H9 (cell line): ENCODE results near the gene PAQR7. TPM values are rescaled to one million over a fixed set of nuclear protein-coding genes. Genes with fewer than 3 reads are reported as not detected.

Experiments used
- DNase-seq: peaks from one replicate; pipeline ENCODE4 v3.0.0-alpha.2; 2017
- H2AFZ ChIP-seq: one replicate; pipeline ENCODE4 v1.6.1; 2013; ENCODE audit warnings: mild to moderate bottlenecking, low read length, control low read depth, moderate library complexity
- H2AK5ac ChIP-seq: 2 replicates; pipeline ENCODE4 v1.6.1; 2013; ENCODE audit warnings: low read length, control low read depth, mixed read lengths; ENCODE audit not compliant: insufficient read length
- H2BK120ac ChIP-seq: one replicate; pipeline ENCODE4 v1.6.1; 2013; ENCODE audit warnings: low read depth, mild to moderate bottlenecking, low read length, control low read depth, inconsistent platforms; ENCODE audit not compliant: poor library complexity, severe bottlenecking
- H2BK12ac ChIP-seq: 2 replicates; pipeline ENCODE4 v1.6.1; 2013; ENCODE audit warnings: low read length, control low read depth, mixed read lengths, low read depth; ENCODE audit not compliant: insufficient read length
- H2BK15ac ChIP-seq: 2 replicates; pipeline ENCODE4 v1.6.1; 2013; ENCODE audit warnings: low read depth, low read length, control low read depth
- H2BK20ac ChIP-seq: one replicate; pipeline ENCODE4 v1.6.1; 2013; ENCODE audit warnings: low read depth, mild to moderate bottlenecking, low read length, control low read depth, inconsistent platforms; ENCODE audit not compliant: poor library complexity, severe bottlenecking
- H2BK5ac ChIP-seq: 2 replicates; pipeline ENCODE4 v1.6.1; 2013; ENCODE audit warnings: low read length, control low read depth, mixed read lengths; ENCODE audit not compliant: insufficient read length
- H3K14ac ChIP-seq: 2 replicates; pipeline ENCODE4 v1.6.1; 2013; ENCODE audit warnings: low read length, control low read depth; ENCODE audit not compliant: insufficient read depth
- H3K18ac ChIP-seq: 2 replicates; pipeline ENCODE4 v1.6.1; 2013; ENCODE audit warnings: low read depth, mild to moderate bottlenecking, mixed read lengths, low read length, control low read depth; ENCODE audit not compliant: insufficient read length
- H3K23ac ChIP-seq: 2 replicates; pipeline ENCODE4 v1.6.1; 2013; ENCODE audit warnings: low read length, control low read depth, mixed read lengths, low read depth; ENCODE audit not compliant: insufficient read length
- H3K23me2 ChIP-seq: 2 replicates; pipeline ENCODE4 v1.6.1; 2013; ENCODE audit warnings: low read depth, mild to moderate bottlenecking, mixed read lengths, low read length, control low read depth; ENCODE audit not compliant: insufficient read length, poor library complexity, severe bottlenecking
- H3K27ac ChIP-seq: 2 replicates; pipeline ENCODE4 v1.5.1; 2013; ENCODE audit warnings: low read length, control low read depth, mixed read lengths, low read depth; ENCODE audit not compliant: insufficient read length
- H3K27me3 ChIP-seq: 2 replicates; pipeline ENCODE4 v1.6.1; 2013; ENCODE audit warnings: low read length, control low read depth, inconsistent platforms; ENCODE audit not compliant: insufficient read depth
- H3K4ac ChIP-seq: 2 replicates; pipeline ENCODE4 v1.6.1; 2013; ENCODE audit warnings: low read depth, mild to moderate bottlenecking, control low read depth, inconsistent platforms, low read length, moderate library complexity
- H3K4me1 ChIP-seq: 2 replicates; pipeline ENCODE4 v1.6.1; 2013; ENCODE audit warnings: low read length, control low read depth, inconsistent platforms; ENCODE audit not compliant: insufficient read depth
- H3K4me2 ChIP-seq: 2 replicates; pipeline ENCODE4 v1.6.1; 2013; ENCODE audit warnings: low read length, control low read depth, mixed read lengths; ENCODE audit not compliant: insufficient read length, insufficient read depth
- H3K56ac ChIP-seq: 2 replicates; pipeline ENCODE4 v1.6.1; 2013; ENCODE audit warnings: low read depth, mild to moderate bottlenecking, mixed read lengths, low read length, control low read depth; ENCODE audit not compliant: insufficient read length
- H3K79me1 ChIP-seq: 2 replicates; pipeline ENCODE4 v1.6.1; 2013; ENCODE audit warnings: low read depth, mild to moderate bottlenecking, moderate library complexity, low read length, control low read depth, inconsistent platforms; ENCODE audit not compliant: insufficient read depth, poor library complexity, severe bottlenecking
- H3K79me2 ChIP-seq: 2 replicates; pipeline ENCODE4 v1.6.1; 2013; ENCODE audit warnings: low read length, control low read depth, inconsistent platforms; ENCODE audit not compliant: insufficient read depth
- H3K9ac ChIP-seq: 2 replicates; pipeline ENCODE4 v1.6.1; 2013; ENCODE audit warnings: low read length, control low read depth, mixed read lengths; ENCODE audit not compliant: insufficient read length; ENCODE audit errors: extremely low read depth
- H3K9me3 ChIP-seq: one replicate; pipeline ENCODE4 v1.6.1; 2013; ENCODE audit warnings: low read depth, low read length, inconsistent platforms; ENCODE audit not compliant: control insufficient read depth
- H3T11ph ChIP-seq: one replicate; pipeline ENCODE4 v1.6.1; 2013; ENCODE audit warnings: mild to moderate bottlenecking, low read length, control low read depth, inconsistent platforms
- H4K20me1 ChIP-seq: one replicate; pipeline ENCODE4 v1.6.1; 2013; ENCODE audit not compliant: control insufficient read depth, insufficient read length, insufficient read depth
- H4K5ac ChIP-seq: 2 replicates; pipeline ENCODE4 v1.6.1; 2013; ENCODE audit warnings: low read depth, mild to moderate bottlenecking, mixed read lengths, low read length, control low read depth; ENCODE audit not compliant: insufficient read length
- H4K8ac ChIP-seq: replicated peaks from 2 replicates; pipeline ENCODE4 v1.6.1; 2013; ENCODE audit warnings: low read length, control low read depth, mixed read lengths, low read depth; ENCODE audit not compliant: insufficient read length
- H4K91ac ChIP-seq: 2 replicates; pipeline ENCODE4 v1.6.1; 2013; ENCODE audit warnings: low read depth, mild to moderate bottlenecking, moderate library complexity, mixed read lengths, low read length, control low read depth; ENCODE audit not compliant: insufficient read length
- H3K27ac Mint-ChIP-seq, 3 experiments: 2 replicates in 2 of 3; 3 replicates in 1 of 3; pipeline ENCODE4 v1.8.0; 2020 to 2021; ENCODE audit warnings: mixed read lengths in 3 of 3, mild to moderate bottlenecking in 1 of 3, moderate library complexity in 1 of 3
- H3K27me3 Mint-ChIP-seq: 2 replicates; pipeline ENCODE4 v1.8.0; 2021; ENCODE audit warnings: low read depth, mild to moderate bottlenecking, moderate library complexity, mixed read lengths
- H3K36me3 Mint-ChIP-seq, 3 experiments: 2 replicates in 2 of 3; 3 replicates in 1 of 3; pipeline ENCODE4 v1.8.0; 2020 to 2021; ENCODE audit warnings: low read depth in 3 of 3, mixed read lengths in 3 of 3; ENCODE audit not compliant: insufficient read depth in 1 of 3
- H3K4me1 Mint-ChIP-seq, 2 experiments: 2 replicates each; pipeline ENCODE4 v1.8.0; 2020; ENCODE audit warnings: mixed read lengths in 2 of 2
- H3K4me3 Mint-ChIP-seq, 2 experiments: 2 replicates in 1 of 2; 3 replicates in 1 of 2; pipeline ENCODE4 v1.8.0; 2020 to 2021; ENCODE audit warnings: mild to moderate bottlenecking in 2 of 2, mixed read lengths in 2 of 2, moderate library complexity in 1 of 2
- H3K9me3 Mint-ChIP-seq, 2 experiments: 2 replicates in 1 of 2; 3 replicates in 1 of 2; pipeline ENCODE4 v1.8.0; 2020; ENCODE audit warnings: mild to moderate bottlenecking in 2 of 2, mixed read lengths in 2 of 2, moderate library complexity in 1 of 2
- whole genome bisulfite sequencing: extraction: QIAGEN DNeasy Blood & Tissue Kit; methylation state at CpG from one replicate; pipeline ENCODE4 v1.1.7; 2013; ENCODE audit warnings: missing lambda C conversion rate, low lambda C conversion rate, mixed read lengths; ENCODE audit not compliant: insufficient read length; ENCODE audit errors: extremely low coverage; 5-methylcytosine and 5-hydroxymethylcytosine counted together
- total RNA-seq: library from RNA; stranded (reverse); gene quantifications from 2 replicates; pipeline ENCODE4 v1.2.1, GENCODE V29; 2021
- TF ChIP-seq, protein P1 (sequence below): fragments of 200-600 bp; sonication (generic); conservative IDR thresholded peaks from 3 replicates; pipeline ENCODE4 v1.8.0; 2021; ENCODE audit warnings: antibody characterized with exemption, mild to moderate bottlenecking

The PAQR7 gene
- total RNA-seq, 1 experiment from 2014 or later = 6.3 TPM

DNA sequence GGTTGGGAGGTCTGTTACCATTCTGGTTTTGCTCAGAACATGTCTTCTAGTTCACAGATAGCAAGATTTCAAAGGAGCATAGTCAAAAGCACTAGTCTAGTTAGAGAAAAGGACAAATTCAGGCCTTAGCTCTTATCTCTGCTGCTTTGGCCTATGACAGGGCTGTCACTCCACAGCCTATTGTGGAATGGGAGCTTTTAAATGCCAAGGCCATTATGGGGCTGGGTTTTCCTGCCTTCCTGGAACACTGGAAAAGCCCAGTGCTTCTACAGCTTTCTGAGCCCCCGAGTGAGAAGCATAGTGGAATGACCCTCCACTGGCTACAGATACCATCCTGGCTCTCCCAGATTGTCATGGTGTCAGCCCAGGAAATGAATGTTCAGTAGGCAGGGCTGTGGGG, 46.5 kb downstream of the PAQR7 start:
- Histone ChIP-seq H4K5ac (no peak overlapping the region), H2BK15ac (no peak overlapping the region), H4K20me1 (no peaks in the 10 kb centered on the region), H3K79me1 (no peaks in the 10 kb centered on the region), H3K23ac (no peak overlapping the region), H3K27me3 (no peaks in the 10 kb centered on the region), H3K23me2 (no peaks in the 10 kb centered on the region), H2AK5ac (no peak overlapping the region), H2AFZ (no peak overlapping the region), H3K4me2 (no peak overlapping the region), H3K27ac (no peak overlapping the region), H3K4ac (no peak overlapping the region), H3T11ph (no peak overlapping the region), H3K79me2 (no peaks in the 10 kb centered on the region), H3K9ac (no peak overlapping the region), H2BK20ac (no peak overlapping the region), H2BK5ac (no peak overlapping the region), H3K14ac (no peak overlapping the region), H4K8ac (no peak overlapping the region), H2BK120ac (no peak overlapping the region), H3K56ac (no peak overlapping the region), H3K4me1 (no peaks in the 10 kb centered on the region), H2BK12ac (no peak overlapping the region), H3K18ac (no peak overlapping the region), H3K9me3 (no peaks in the 10 kb centered on the region), H4K91ac (no peak overlapping the region)
- TF ChIP-seq, protein P1, sequence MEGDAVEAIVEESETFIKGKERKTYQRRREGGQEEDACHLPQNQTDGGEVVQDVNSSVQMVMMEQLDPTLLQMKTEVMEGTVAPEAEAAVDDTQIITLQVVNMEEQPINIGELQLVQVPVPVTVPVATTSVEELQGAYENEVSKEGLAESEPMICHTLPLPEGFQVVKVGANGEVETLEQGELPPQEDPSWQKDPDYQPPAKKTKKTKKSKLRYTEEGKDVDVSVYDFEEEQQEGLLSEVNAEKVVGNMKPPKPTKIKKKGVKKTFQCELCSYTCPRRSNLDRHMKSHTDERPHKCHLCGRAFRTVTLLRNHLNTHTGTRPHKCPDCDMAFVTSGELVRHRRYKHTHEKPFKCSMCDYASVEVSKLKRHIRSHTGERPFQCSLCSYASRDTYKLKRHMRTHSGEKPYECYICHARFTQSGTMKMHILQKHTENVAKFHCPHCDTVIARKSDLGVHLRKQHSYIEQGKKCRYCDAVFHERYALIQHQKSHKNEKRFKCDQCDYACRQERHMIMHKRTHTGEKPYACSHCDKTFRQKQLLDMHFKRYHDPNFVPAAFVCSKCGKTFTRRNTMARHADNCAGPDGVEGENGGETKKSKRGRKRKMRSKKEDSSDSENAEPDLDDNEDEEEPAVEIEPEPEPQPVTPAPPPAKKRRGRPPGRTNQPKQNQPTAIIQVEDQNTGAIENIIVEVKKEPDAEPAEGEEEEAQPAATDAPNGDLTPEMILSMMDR = no peak
- H3K27ac Mint-ChIP-seq = no peak overlapping the region
- H3K4me3 Mint-ChIP-seq = no peak overlapping the region
- no peaks in the 10 kb centered on the region for H3K4me1 Mint-ChIP-seq
- H3K27me3 Mint-ChIP-seq = no peaks in the 10 kb centered on the region
- H3K9me3 Mint-ChIP-seq = no peaks in the 10 kb centered on the region
- WGBS = no CpG with 5 or more reads among the region's 1 CpG
- H3K36me3 Mint-ChIP-seq = peaks cover 13 to 69% (median 56%) of the 10 kb centered on the region in 3 experiments; a peak in 6 of 7 replicates
- no peak for DNase-seq
